ENCODE data around the gene VSX2. TPM values are rescaled to one million over a fixed set of nuclear protein-coding genes. Genes with fewer than 3 reads are reported as not detected.

Gene VSX2
- total RNA-seq, 1 donor from 2014 or later, result not detected

DNA sequence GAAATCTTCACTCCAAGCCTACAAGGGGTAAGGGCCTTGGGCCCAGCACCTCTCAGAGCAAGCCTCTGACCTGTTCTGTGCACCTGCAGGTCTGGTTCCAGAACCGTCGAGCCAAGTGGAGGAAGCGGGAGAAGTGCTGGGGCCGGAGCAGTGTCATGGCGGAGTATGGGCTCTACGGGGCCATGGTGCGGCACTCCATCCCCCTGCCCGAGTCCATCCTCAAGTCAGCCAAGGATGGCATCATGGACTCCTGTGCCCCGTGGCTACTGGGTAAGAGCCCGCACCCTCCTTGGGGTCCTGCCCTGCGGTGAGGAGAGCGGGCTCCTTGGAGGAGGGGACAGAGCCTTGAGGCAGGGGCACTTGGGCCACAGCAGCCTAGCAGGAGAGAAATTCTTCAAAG lies 20.3 kb downstream of the VSX2 start:
- DNase-seq (ENCODE audit: low read depth), result no peak

DNA sequence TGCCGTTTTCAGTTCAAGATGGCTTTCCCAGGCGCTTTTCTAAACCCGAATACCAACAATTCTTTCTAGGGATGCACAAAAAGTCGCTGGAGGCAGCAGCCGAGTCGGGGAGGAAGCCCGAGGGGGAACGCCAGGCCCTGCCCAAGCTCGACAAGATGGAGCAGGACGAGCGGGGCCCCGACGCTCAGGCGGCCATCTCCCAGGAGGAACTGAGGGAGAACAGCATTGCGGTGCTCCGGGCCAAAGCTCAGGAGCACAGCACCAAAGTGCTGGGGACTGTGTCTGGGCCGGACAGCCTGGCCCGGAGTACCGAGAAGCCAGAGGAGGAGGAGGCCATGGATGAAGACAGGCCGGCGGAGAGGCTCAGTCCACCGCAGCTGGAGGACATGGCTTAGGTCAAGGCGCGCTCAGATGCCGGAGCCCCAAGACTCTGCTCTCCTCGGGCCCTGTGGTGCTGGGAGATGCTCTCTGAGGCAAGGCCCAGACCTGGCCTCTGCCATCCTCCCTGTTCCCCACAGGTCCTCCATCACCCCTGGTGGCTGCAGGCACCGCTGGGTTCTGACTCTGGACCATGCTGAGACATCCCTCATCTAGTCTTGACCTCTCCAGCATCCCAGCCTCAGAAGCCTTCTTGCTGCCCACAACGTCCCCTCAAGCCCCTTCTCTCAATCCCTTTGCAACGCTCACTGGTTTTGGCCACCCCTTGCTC lies 21.4 kb downstream of the VSX2 start:
- no peak for DNase-seq (ENCODE audit: low read depth)

DNA sequence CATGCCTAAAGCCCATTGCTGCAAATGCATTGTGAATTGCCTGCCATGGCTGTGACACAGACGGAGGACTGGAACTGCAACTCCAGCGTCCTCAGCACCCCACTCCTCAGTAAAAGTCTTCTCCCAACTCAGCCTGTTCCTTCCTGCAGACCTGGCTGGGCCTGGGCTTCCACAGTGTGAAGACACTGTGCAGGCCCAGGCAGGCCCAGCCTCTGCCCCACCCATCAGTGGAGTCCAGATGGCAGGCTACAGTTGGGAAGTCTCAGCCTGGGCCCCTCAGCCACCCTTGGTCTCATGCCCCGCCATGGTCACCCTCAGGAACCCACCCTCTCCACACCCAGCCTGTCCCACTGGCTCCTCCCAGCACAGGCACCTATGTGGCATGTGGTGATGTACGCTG lies 22.0 kb downstream of the VSX2 start:
- no peak for DNase-seq (ENCODE audit: low read depth)

DNA sequence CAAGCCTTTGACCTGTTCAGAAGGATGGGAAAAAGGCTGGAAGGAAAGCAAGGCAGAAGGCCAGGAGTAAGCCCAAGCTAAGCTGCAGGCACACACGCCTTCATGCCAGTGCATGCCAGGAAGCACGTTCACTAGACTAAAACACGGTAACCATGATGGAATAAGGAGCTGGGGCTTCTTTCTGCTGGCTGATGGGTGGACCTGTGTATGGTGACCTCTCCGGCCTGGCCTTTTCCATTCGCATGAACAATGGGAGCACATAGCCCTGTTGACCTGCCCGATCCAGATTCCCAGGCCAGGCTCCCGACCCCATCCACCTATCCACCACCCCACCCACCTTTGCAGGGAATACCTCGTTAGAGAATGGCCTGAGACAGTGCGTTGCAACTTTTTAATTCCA lies 22.8 kb downstream of the VSX2 start:
- no peak for DNase-seq (ENCODE audit: low read depth)

DNA sequence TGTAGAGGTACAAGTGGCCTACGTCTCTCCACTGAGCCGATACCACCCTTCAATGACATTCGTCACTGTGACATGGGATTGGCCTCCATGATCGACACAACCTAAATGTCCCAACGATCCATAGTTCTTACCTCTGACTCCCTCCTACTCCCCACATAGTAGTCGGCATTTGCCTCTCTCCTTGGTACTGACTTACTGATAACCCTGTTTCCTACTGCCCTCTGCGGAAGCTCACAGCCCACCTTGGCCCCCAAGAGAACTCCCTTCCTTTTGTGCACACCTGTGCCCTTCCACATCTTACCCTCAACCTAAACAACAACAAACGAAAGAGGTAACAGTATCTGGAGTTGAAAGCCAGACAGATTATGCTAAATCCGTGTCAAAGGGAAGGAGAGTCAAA lies 23.9 kb downstream of the VSX2 start:
- DNase-seq (ENCODE audit: low read depth), result no peak

DNA sequence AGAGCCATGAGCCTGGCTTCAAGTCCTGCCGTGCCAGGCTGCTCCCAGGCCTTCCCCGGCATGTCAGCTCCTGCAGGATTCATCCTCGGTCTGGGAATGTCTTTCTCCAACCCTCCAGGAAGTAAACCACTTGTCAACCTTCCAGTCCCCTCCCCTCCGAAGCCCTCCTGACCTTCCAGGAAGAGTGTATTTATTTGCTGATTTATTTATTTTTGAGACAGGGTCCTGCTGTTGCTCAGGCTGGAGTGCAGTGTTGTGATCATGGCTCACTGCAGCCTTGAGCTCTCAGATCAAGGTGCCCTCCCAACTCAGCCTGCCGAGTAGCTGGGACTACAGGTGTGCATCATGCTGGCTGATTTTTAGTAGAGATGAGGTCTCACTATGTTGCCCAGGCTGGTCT lies 24.7 kb downstream of the VSX2 start:
- DNase-seq (ENCODE audit: low read depth), result no peak

DNA sequence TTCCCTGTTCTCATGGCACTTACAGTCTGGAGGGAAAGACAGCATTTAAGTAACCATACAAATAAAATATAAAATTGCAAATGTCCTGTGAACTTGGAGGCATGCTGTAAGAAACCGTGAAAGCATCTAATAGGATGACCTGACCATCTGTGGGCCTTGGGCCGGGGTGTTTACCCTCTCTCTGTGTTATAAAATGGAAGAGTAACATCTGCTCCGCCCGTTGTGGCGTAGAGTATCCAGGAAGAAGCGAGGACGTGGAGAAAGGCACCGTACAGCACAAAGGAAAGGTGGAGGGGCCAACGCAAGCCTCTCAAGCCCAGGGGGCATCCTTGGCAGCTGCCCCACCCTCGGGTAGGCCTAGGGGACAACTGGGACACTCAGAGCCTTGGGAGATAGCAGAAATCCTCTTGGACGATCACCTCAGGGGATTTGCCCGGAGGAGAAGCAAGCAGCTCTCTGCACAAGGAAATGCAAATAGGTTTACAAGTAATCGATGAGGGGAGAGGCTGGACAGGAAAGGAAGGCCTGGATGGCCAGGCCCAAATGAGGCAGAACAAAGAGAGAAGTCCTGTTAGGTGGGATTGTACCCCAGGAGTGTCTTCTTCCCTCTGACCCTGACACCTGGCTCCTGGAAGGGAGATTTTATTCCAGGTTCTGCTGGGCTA lies 26.2 kb downstream of the VSX2 start:
- DNase-seq (ENCODE audit: low read depth), result no peak

DNA sequence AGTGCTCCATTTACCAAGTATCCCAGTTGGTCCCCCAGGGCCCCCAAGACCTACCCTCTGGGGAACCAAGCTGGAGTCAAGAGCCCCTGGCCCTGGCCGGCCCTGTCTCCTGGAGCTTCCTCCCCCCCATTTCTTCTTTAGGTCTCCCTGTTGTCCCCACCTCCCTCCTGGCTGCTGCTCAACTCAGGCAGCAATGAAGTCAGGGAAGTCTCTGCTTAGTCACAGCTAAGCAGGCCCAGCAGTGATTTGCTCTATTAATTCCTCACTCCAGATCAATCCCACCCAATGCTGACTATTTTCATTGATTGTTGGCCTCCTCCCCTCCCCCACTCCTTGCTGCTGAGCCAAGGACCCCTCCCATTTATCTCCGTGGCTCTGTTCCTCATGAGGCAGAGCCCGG lies 28.3 kb downstream of the VSX2 start:
- no peak for DNase-seq (ENCODE audit: low read depth)

DNA sequence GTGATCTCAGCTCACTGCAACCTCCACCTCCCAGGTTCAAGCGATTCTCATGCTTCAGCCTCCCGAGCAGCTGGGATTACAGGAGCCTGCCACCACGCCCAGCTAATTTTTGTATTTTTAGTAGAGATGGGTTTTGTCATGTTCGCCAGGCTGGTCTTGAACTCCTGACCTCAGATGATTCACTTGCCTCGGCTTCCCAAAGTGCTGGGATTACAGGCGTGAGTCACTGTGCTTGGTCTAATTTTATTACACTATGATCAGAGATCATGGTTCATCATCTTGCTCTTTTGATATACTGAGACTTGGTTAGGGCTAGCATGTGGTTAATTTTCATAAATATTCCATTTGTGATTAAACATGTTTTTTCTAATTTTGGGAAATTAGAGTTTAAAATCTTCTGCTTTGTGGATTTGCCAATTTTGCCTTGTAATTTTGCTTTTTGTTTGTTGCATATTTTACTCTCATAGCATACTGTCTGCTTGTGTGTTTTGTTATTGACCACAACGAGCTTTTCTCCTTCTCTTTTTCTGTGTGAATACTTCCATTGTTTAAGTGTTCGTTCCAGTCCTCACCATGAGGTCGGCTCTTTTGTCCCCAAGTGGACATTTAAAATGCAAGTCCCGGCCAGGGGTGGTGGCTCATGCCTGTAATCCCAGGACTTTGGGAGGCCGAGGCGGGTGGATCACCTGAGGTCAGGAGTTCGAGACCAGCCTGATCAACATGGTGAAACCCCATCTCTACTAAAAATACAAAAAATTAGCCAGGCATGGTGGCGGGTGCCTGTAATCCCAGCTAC lies 31.3 kb downstream of the VSX2 start:
- peak; percentile 48 for DNase-seq (ENCODE audit: low read depth)

DNA sequence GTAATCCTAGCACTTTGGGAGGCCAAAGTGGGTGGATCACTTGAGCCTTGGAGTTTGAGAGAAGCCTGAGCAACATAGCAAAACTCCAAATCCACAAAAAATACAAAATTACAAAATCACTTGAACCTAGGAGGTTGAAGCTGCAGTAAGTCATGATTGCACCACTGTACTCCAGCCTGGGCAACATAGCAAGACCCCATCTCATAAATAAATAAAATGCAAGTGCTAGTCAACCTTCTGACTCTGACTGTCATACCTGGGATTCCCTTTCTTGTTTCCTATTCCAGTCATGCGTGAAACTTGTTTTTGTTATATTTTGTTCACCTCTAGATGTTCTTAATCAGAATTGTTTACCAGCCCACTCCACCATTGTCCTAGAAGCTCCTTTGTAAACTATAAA lies 32.1 kb downstream of the VSX2 start:
- DNase-seq (ENCODE audit: low read depth), result no peak

DNA sequence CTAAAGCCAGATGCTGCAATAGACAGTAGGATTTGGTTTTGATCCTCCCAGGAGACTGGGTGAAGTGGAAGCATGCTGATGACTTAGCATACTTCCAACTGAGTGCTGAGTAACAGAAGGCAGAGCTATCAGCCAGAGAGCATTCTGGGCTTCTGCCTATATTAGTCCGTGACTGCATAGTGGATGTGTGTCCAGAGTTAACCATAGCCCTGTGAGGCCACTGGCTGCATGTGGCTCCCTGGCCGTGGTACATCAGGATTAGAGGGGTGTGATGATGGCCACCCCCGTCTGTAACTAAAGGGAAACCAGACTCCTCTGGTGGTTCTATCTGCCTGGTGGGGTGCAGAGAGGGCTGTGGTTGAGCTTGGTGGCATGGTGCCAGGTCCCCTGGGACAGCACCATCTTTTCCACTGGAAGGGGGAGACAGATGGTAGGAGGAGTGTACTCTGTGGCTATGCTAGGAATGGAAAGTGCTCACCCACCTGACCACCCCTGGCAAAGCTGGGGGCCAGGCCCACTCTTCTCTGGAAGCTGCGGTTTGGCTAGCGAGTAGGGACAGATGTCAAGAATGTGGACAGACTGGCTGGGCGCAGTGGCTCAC lies 36.1 kb downstream of the VSX2 start:
- no peak for DNase-seq (ENCODE audit: low read depth)

DNA sequence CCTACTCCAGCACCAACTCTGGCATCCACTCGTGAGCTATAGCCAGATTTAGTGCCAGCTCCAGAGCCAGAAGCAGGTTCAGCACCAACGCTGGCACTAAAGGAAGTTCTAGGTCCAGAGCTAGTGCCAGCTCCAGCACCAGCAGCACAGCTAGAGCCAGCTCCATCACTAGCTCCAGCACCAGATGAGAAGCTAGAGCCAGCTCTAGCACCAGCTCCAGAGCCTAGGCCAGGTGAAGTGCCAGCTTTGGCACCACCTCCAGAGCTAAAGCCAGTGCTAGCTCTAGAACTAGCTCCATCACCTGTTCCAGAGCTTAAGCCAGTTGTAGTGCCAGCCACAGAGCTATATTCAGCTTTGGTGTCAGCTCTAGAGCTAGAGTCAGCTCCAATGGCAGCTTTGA lies 38.8 kb downstream of the VSX2 start:
- no peak for DNase-seq (ENCODE audit: low read depth)

DNA sequence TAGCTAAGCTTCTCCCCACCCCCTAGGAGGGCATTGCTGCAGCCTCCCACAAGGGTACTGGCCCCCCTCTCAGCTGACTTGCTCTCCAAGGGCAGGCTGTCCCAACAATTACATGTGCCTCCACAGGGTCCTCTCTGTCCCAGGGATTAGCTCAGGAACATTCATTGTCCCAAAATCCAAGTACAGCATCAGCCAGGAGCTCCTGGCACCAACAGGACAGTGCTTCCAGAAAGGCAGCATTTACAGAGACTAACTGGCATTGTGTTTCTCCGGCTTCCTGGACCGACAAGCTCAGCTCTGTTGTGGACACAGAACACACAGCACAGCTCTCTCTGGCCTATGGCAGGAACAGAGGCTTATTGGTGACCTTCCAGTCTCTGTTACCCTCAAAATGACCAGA lies 41.8 kb downstream of the VSX2 start:
- no peak for DNase-seq (ENCODE audit: low read depth)

DNA sequence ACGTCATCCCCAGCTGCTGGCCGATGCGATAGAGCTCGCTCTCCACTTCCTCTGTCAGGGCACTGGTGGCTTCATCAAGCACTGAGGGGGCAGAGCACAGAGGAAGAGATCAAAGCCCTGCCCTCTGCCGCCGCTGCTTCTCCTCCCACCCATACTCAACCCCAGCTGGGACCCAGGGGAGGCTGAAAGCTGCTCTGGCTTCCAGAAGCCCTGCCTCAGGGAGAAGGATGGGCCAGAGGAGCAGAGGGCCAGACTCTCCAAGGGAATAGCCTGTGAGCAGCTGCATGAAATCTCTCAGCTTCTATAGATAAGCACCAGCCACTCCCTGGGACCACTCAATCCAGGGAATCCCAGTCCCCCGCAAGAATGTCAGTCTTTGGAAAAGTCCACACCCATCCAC lies 47.5 kb downstream of the VSX2 start:
- no peak for DNase-seq (ENCODE audit: low read depth)

DNA sequence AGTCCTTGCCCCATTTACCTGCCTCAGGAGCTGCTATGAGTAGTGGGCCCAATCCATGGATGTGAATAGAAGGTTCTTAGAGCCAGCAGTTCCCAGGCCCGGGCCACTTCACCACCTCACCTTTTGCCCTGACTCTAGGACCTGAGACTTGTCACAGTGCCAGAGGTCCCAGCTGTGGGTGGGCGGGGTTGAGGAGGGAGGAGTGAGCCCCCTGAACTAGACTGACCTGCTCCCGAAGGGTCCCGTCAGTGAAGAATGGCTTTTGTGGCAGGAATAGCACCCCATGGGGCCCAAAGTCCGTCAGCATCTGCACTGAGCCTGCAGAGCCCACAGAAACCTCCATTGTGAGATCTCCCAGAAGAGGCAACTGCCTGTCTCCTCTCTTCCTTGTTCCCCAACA lies 50.6 kb downstream of the VSX2 start:
- no peak for DNase-seq (ENCODE audit: low read depth)

DNA sequence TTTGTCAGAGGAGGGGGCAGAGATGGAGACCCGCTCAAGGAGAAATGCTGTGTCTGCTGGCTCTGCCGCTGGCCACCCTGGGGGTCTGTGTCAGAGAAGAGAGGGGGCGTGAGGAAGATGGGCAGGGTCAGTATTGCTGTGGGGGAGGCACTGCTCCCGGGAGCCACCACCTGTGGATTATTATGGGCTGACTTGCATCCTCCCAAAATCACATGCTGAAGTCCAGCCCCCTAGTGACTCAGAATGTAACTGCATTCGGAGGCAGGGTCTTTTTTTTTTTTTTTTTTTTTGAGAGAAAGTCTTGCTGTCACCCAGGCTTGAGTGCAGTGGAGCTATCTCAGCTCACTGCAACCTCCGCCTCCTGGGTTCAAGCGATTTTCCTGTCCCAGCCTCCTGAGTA lies 51.2 kb downstream of the VSX2 start:
- DNase-seq (ENCODE audit: low read depth), result no peak

DNA sequence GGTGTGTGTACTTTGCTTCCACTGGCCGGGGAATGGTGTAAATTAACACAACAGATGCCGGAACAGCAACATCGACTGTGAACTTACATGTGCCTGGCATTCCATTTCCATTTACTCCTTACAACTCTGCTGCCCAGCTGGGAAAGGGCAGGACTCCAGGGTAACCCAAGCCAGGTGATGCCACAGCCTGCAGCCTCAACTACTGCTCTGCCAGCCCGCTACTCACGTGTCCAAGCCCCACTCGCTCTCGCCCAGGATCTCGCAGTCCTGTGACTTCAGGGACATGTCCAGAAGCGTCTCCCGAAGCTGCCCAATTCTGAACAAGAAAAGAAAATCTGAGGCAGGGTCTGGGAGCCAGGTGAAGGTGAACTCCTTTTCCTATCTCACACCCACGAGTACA lies 52.8 kb downstream of the VSX2 start:
- no peak for DNase-seq (ENCODE audit: low read depth)

DNA sequence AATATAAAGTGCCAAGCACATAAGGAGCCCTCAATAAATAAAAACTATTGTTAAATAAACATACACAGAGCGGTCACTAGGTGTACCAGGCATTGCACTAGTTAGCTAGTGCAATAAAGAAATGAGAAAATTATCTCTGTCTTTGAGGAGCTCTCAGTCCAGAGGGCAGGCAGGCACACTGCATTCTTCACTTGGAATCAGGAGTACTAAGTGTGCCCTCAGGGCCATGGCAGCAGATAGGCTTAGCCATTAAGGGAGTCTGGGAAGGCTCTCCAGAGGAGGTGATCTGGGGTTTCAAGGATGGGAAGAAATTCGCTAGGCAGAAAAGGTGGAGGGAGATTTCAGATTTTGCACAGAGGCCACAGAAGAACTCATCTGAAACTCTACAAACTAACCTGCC lies 54.4 kb downstream of the VSX2 start:
- DNase-seq (ENCODE audit: low read depth), result no peak

DNA sequence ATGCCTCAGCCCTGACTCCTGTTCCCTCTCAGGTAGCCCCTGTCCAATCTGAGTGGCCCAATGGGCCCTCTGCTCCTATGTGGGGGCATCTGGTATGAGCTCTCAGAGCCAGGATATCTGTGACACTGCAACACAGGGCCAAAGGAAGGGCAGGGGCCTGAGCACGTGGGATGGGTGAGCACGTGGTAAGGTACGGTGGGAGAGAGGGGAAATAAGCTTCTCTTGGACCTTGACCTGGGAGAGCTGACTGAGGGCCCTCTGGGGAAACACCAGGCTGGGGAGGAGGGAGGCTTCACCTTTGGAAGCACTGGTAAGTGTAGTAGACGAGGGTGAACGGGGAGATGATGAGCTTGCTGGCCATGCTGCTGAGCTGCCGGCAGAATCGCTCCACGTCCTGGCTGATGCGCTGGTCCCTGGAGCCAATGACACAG lies 56.8 kb downstream of the VSX2 start:
- no peak for DNase-seq (ENCODE audit: low read depth)

DNA sequence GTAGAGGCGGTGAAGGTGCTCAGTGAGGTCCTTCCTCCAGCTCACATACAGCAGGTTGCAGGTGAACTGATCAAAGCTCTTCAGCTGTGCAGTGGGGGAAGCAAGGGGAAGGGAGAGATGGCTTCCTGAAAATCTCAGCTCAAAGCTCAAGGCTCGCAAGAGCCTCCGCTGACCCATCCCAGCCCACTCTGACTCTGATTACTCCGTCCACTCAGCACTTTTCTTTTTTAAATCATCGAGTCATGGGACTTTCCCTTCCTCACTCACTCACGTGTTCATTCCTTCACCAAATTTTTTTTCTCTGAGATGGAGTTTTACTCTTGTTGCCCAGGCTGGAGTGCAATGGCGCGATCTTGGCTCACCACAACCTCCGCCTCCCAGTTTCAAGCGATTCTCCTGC lies 58.7 kb downstream of the VSX2 start:
- no peak for DNase-seq (ENCODE audit: low read depth)

DNA sequence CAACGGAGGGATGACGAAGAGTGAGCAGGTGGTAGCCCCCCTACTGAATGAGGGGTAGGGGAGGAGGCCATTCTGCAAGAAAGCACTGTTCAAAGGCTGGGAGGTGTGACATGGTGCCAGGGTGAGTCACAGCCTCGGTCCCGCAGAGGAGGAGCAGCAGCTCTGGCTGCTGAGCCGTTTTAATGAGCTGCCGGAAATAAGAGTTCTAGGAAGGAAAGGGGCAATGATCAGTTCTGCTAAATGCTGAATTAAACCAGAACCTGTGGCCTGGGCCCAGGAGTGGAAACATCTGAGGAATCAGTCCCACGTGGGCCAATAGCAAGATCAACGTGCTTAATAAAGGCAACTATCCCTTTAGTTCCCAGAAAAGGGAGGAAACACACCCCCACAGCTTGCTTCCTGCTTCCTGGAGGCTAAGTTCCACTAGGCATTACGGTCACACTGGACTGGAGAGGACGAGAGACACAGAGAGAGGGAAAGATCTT lies 59.9 kb downstream of the VSX2 start:
- DNase-seq (ENCODE audit: low read depth), result peak; percentile 23

DNA sequence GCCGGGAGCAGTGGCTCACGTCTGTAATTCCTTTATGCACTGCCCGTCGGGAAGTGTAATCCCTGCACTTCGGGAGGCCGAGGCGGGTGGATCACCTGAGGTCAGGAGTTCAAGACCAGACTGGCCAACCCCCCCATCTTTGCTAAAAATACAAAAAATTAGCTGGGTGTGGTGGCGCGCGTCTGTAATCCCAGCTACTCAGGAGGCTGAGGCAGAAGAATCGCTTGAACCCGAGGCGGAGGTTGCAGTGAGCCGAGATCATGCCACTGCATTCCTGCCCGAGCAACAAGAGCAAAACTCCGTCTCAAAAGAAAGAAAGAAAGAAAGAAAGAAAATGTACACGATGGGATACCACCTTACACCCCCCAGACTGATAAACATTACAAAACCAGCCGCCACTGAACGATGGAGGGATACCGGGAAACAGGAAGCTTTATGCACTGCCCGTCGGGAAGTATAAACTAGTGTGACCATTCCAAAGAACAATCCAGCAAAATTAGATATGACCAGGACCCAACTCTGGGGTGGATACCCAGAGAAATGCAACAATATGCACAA lies 62.4 kb downstream of the VSX2 start:
- no peak for DNase-seq (ENCODE audit: low read depth)

Measured in renal cortical epithelial cell (primary cell).